Measurements from ENCODE around the gene SGMS1.

The SGMS1 gene

DNA sequence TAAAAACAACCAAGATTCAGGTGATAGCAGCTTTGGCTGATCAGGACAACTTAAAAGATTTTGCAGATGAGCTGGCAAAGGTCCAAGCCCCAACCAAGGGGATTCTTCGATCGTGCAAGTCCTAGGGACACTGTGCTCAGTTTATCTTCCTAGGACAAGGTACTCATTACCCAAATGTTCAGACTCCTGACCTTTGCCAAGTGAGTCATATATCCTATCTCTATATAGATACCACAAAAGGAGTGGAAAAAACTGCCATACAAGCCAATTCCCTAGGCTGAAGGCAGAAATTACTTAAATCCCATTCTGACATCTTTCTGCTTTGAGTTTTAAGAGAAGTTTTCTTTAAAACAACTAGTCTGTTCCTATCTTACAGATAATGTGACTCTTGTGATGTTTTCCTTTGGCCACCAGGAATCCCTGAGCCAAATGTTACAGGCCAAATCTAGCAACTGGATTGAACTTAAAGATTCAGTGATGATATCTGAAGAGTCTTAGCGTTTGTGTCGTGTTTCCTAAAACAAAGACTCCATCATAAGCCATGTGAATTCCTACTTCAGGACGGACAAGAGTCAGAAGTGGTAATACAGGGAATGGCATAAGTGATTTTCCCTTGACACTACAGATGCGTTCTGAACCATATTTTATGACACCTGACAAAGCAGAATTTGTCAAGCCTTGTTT, 229.8 kb downstream of the SGMS1 start:
- no peak for TF ChIP-seq CTCF (IDR thresholded peaks at IDR 0.05; ENCODE audit: control insufficient read depth, insufficient read depth, low read depth, low read length, missing control alignments)
- H3K4me3 ChIP-seq (ENCODE audit: control insufficient read depth, low read depth, low read length), result no peak overlapping the region
- DNase-seq (ENCODE audit: low read depth), result no peak

- no peak for DNase-seq (ENCODE audit: low read depth)
- no peak for TF ChIP-seq CTCF (IDR thresholded peaks at IDR 0.05; ENCODE audit: control insufficient read depth, insufficient read depth, low read depth, low read length, missing control alignments)
- no peak overlapping the region for H3K4me3 ChIP-seq (ENCODE audit: control insufficient read depth, low read depth, low read length)
Measured at GRCh38 chr10:50392966-50393718, 230.6 kb downstream of the SGMS1 start.

GRCh38 chr10:50392426-50392825, 231.3 kb downstream of the SGMS1 start:
- H3K4me3 ChIP-seq (ENCODE audit: control insufficient read depth, low read depth, low read length), result no peak overlapping the region
- no peak for DNase-seq (ENCODE audit: low read depth)
- no peak for TF ChIP-seq CTCF (IDR thresholded peaks at IDR 0.05; ENCODE audit: control insufficient read depth, insufficient read depth, low read depth, low read length, missing control alignments)

GRCh38 chr10:50390302-50390701, 233.5 kb downstream of the SGMS1 start:
- no peak for DNase-seq (ENCODE audit: low read depth)
- H3K4me3 ChIP-seq (ENCODE audit: control insufficient read depth, low read depth, low read length), result no peak overlapping the region
- TF ChIP-seq CTCF (IDR thresholded peaks at IDR 0.05; ENCODE audit: control insufficient read depth, insufficient read depth, low read depth, low read length, missing control alignments), result no peak

DNA sequence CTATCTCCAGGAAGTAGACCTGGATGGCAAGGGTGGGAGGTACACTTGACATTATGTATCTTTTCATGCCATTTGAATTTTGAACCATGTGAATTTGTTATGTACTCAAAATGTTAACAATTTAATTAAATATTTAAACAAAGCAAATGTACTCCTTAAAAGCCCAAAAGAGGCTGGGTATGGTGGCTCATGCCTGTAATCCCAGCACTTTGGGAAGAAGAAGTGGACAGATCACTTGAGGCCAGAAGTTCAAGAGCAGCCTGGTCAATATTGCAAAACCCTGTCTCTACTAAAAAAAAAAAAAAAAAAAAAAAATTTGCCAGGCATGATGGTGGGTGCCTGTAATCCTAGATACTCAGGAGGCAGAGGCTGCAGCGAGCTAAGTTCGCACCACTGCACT, 235.6 kb downstream of the SGMS1 start:
- TF ChIP-seq CTCF (IDR thresholded peaks at IDR 0.05; ENCODE audit: control insufficient read depth, insufficient read depth, low read depth, low read length, missing control alignments), result no peak
- DNase-seq (ENCODE audit: low read depth), result no peak
- H3K4me3 ChIP-seq (ENCODE audit: control insufficient read depth, low read depth, low read length), result no peak overlapping the region

GRCh38 chr10:50387732-50388073, 236.1 kb downstream of the SGMS1 start:
- no peak for TF ChIP-seq CTCF (IDR thresholded peaks at IDR 0.05; ENCODE audit: control insufficient read depth, insufficient read depth, low read depth, low read length, missing control alignments)
- H3K4me3 ChIP-seq (ENCODE audit: control insufficient read depth, low read depth, low read length), result no peak overlapping the region
- no peak for DNase-seq (ENCODE audit: low read depth)

Measured in AG09309 (cell line).